Keratinocyte (primary cell): ENCODE results near the gene ZC3H10. TPM values are rescaled to one million over a fixed set of nuclear protein-coding genes. Genes with fewer than 3 reads are reported as not detected.
"Not testable (repeated sequence)": the region's sequence is repeated elsewhere in the genome, so short reads cannot be mapped to it uniquely, and the experiment has no call there.

Source experiments
- DNase-seq: peaks from one replicate; pipeline ENCODE4 v3.0.0-alpha.2; 2011; ENCODE audit warnings: low read depth, missing footprints, low spot score
- FAIRE-seq: peaks from 2 replicates; lab custom pipeline; 2011; peaks lifted over from hg19 to GRCh38; lab: Jason Lieb, UNC
- H2AFZ ChIP-seq: 2 replicates; pipeline ENCODE4 v1.6.0; 2012; ENCODE audit warnings: low read length, control low read depth, inconsistent platforms; ENCODE audit not compliant: control insufficient read depth
- H3K27ac ChIP-seq: 2 replicates; pipeline ENCODE4 v1.5.1; 2011; ENCODE audit warnings: low read length; ENCODE audit not compliant: control insufficient read depth, insufficient read depth
- H3K27me3 ChIP-seq: 3 replicates; pipeline ENCODE4 v1.6.0; 2011; ENCODE audit warnings: low read length; ENCODE audit not compliant: control insufficient read depth, insufficient read depth; ENCODE audit errors: extremely low read depth
- H3K36me3 ChIP-seq, 2 experiments: 2 replicates in 1 of 2; 3 replicates in 1 of 2; pipeline ENCODE4 v1.5.1; 2011; ENCODE audit warnings: low read length in 2 of 2, mild to moderate bottlenecking in 1 of 2; ENCODE audit not compliant: control insufficient read depth in 2 of 2, insufficient read depth in 2 of 2; ENCODE audit errors: extremely low read depth in 1 of 2
- H3K4me1 ChIP-seq: 3 replicates; pipeline ENCODE4 v1.5.1; 2011; ENCODE audit warnings: low read length; ENCODE audit not compliant: control insufficient read depth, insufficient read depth; ENCODE audit errors: extremely low read depth
- H3K4me2 ChIP-seq: 3 replicates; pipeline ENCODE4 v1.6.0; 2011; ENCODE audit warnings: low read depth, low read length; ENCODE audit not compliant: control insufficient read depth, insufficient read depth; ENCODE audit errors: extremely low read depth
- H3K4me3 ChIP-seq, 3 experiments: fragments of 200-600 bp in 1 of 3; sonication (generic) in 1 of 3; 2 replicates in 2 of 3; 3 replicates in 1 of 3; pipeline ENCODE4 v1.5.1; 2011 to 2016; ENCODE audit warnings: low read length in 3 of 3, mild to moderate bottlenecking in 3 of 3, control low read depth in 2 of 3, inconsistent platforms in 1 of 3, low read depth in 1 of 3, mixed read lengths in 1 of 3, mixed run types in 1 of 3, moderate library complexity in 1 of 3; ENCODE audit not compliant: control insufficient read depth in 2 of 3, insufficient read depth in 2 of 3; ENCODE audit errors: extremely low read depth in 1 of 3
- H3K79me2 ChIP-seq: 2 replicates; pipeline ENCODE4 v1.6.0; 2012; ENCODE audit warnings: low read length; ENCODE audit not compliant: control insufficient read depth, insufficient read depth
- H3K9ac ChIP-seq: 3 replicates; pipeline ENCODE4 v1.6.0; 2011; ENCODE audit warnings: low read length; ENCODE audit not compliant: control insufficient read depth, insufficient read depth; ENCODE audit errors: extremely low read depth
- H3K9me1 ChIP-seq: 3 replicates; pipeline ENCODE4 v1.6.0; 2011; ENCODE audit warnings: low read length; ENCODE audit not compliant: control insufficient read depth, insufficient read depth; ENCODE audit errors: extremely low read depth
- H3K9me3 ChIP-seq: 2 replicates; pipeline ENCODE4 v1.5.1; 2012; ENCODE audit warnings: low read depth, low read length; ENCODE audit not compliant: control insufficient read depth
- H4K20me1 ChIP-seq: 3 replicates; pipeline ENCODE4 v1.6.0; 2011; ENCODE audit warnings: low read length; ENCODE audit not compliant: control insufficient read depth, insufficient read depth; ENCODE audit errors: extremely low read depth
- CTCF ChIP-seq, 3 experiments: IDR thresholded peaks in 1 of 3; conservative IDR thresholded peaks in 1 of 3; optimal IDR thresholded peaks in 1 of 3; 2 replicates in 2 of 3; 3 replicates in 1 of 3; pipeline versions ENCODE3 to v1.5.1; 2011; ENCODE audit warnings: low read length in 3 of 3, mild to moderate bottlenecking in 3 of 3, moderate library complexity in 2 of 3, control low read depth in 1 of 3, inconsistent platforms in 1 of 3; ENCODE audit not compliant: insufficient read depth in 2 of 3; ENCODE audit errors: extremely low read depth in 1 of 3
- EZH2 ChIP-seq: IDR thresholded peaks from one replicate; pipeline ENCODE4 v1.6.1; 2012; ENCODE audit warnings: inconsistent platforms, mild to moderate bottlenecking, low read length, moderate library complexity
- dilution Hi-C: fragments of 300-500 bp; cut with MboI; formaldehyde crosslinking; loops from one replicate; pipeline ENCODE4 v1.7.0; 2020; ENCODE audit warnings: low sequenced_read_pairs; ENCODE audit not compliant: extremely low pct_ligation_motif_present
- polyA plus RNA-seq, 5 experiments: library from polyadenylated mRNA; depleted of rRNA in 3 of 5; stranded (reverse) in 3 of 5; stranded (forward) in 1 of 5; unstranded in 1 of 5; fragments of >200 nt; gene quantifications; 1 replicate in 1 of 5; 2 replicates in 3 of 5; 3 replicates in 1 of 5; pipeline versions ENCODE4 v1.2.1 to v1.2.3, GENCODE V29; 2011 to 2012; ENCODE audit warnings: missing spikeins in 2 of 5, low read depth in 1 of 5, low replicate concordance in 1 of 5

ZC3H10 gene
- polyA plus RNA-seq, 1 donor (not counting 4 experiments of a cell fraction or from before 2014, with no cell fraction given), result 0.85 TPM

- Histone ChIP-seq H2AFZ (no peak overlapping the region), H3K36me3 (no peaks in the 10 kb centered on the region), H3K4me3 (no peak overlapping the region), H3K27me3 (no peaks in the 10 kb centered on the region), H3K4me1 (peaks cover 7% of the 10 kb centered on the region), H3K79me2 (no peaks in the 10 kb centered on the region), H4K20me1 (no peaks in the 10 kb centered on the region), H3K9me3 (no peaks in the 10 kb centered on the region), H3K9me1 (no peaks in the 10 kb centered on the region), H3K9ac (no peak overlapping the region), H3K27ac (no peak overlapping the region), H3K4me2 (no peak overlapping the region)
- DNase-seq (no peak), FAIRE-seq (no peak)
- no peak for TF ChIP-seq EZH2
- no peak for TF ChIP-seq CTCF (optimal IDR thresholded peaks at IDR 0.05 in 1 of 3, IDR thresholded peaks at IDR 0.05 in 1 of 3, conservative IDR thresholded peaks at IDR 0.05 in 1 of 3; ENCODE audit: extremely low read depth in 1 of 3, insufficient read depth in 2 of 3, low read length in 3 of 3)
- dilution Hi-C loops, result no loop called here
Measured at GRCh38 chr12:56074396-56074795, 43.7 kb upstream of the ZC3H10 start.

GRCh38 chr12:56077966-56078365 is 40.1 kb upstream of the ZC3H10 start:
- H3K27me3 ChIP-seq, H3K9me3 ChIP-seq, H4K20me1 ChIP-seq, H2AFZ ChIP-seq, H3K36me3 ChIP-seq, H3K4me2 ChIP-seq, H3K79me2 ChIP-seq, H3K9ac ChIP-seq, H3K4me3 ChIP-seq, DNase-seq, H3K9me1 ChIP-seq, H3K27ac ChIP-seq, FAIRE-seq, dilution Hi-C loops: not testable (repeated sequence)
- peaks cover 10% of the 10 kb centered on the region for H3K4me1 ChIP-seq

GRCh38 chr12:56078427-56078826 is 39.6 kb upstream of the ZC3H10 start:
- dilution Hi-C loops, result no loop called here
- FAIRE-seq (no peak), DNase-seq (no peak)
- Histone ChIP-seq H4K20me1 (no peaks in the 10 kb centered on the region), H3K4me3 (no peak overlapping the region), H3K27me3 (no peaks in the 10 kb centered on the region), H2AFZ (peak overlapping the region; percentile 62), H3K9ac (no peak overlapping the region), H3K4me2 (peak overlapping the region; percentile 93), H3K36me3 (peaks cover 0 to under 1% of the 10 kb centered on the region in 2 experiments), H3K79me2 (no peaks in the 10 kb centered on the region), H3K9me1 (no peaks in the 10 kb centered on the region), H3K9me3 (no peaks in the 10 kb centered on the region), H3K27ac (no peak overlapping the region), H3K4me1 (peaks cover 10% of the 10 kb centered on the region)
- TF ChIP-seq EZH2, result no peak
- TF ChIP-seq CTCF (optimal IDR thresholded peaks at IDR 0.05 in 1 of 3, IDR thresholded peaks at IDR 0.05 in 1 of 3, conservative IDR thresholded peaks at IDR 0.05 in 1 of 3; ENCODE audit: extremely low read depth in 1 of 3, insufficient read depth in 2 of 3, low read length in 3 of 3), result no peak
